GM20431 (cell line): ENCODE measurements around the gene SRGAP3.

ENCODE experiments used
- in situ Hi-C: fragments of 300-500 bp; cut with MseI, MboI; formaldehyde crosslinking; loops from one replicate; pipeline ENCODE4 v1.15.0; 2020; ENCODE audit warnings: low sequenced_read_pairs; ENCODE audit not compliant: unreplicated experiment

SRGAP3 gene

DNA sequence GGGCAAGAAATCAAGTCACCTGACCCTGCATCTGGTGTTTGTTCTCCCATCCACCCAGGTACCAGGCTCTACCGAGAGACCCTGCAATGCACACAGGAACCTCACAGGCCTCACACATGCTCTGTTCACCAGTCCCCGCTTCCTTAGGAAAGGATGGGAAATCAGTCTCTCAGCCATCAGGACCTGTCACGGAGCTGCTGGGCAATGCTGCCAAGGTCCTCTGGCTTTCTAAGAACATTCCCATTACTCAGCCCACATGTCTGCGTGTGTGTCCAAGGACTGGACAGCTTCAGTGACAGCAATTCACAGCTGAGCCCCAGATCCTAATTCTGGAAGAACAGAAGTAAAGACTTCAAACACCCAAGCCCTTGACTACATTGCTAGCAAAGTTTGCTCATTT is 6.5 kb upstream of the SRGAP3 start:
- in situ Hi-C loops, result no loop called here

DNA sequence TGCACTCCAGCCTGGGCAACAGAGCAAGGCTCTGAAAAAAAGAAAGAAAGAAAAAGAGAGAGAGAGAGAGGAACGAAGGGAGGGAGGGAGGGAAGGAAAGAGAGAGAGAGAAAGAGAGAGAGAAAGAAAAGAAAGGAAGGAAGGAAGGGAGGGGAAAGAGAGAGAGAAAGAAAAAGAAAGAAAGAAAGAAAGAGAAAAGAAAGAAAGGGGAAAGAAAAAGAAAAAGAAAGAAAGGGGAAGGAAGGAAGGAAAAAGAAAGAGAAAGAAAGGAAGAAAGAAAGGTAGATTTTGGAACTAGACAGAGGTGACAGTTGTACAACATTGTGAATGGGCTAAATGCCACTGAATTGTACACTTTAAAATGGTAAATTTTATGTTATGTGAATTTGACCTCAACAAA is 5.3 kb upstream of the SRGAP3 start:
- in situ Hi-C loops, result no loop called here

DNA sequence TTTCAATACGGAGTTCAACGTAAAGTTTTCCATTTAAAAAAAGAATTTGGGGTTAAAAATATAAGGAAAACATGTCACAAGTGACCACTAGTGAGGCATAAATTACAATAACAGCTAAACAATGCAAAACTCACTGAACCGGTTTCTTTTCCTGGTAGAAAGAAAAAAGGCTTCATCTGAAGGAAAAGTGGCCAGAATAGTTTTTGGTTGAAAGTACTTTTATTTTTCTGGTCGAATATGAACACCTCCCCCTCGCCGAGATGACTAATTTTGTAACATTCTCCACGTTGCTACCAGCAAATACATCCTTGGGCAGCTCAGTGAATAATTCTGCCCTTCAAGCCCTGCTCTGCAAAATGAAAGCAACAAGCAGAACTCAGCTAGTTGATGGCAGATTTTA is 3.9 kb upstream of the SRGAP3 start:
- in situ Hi-C loops, result no loop called here

DNA sequence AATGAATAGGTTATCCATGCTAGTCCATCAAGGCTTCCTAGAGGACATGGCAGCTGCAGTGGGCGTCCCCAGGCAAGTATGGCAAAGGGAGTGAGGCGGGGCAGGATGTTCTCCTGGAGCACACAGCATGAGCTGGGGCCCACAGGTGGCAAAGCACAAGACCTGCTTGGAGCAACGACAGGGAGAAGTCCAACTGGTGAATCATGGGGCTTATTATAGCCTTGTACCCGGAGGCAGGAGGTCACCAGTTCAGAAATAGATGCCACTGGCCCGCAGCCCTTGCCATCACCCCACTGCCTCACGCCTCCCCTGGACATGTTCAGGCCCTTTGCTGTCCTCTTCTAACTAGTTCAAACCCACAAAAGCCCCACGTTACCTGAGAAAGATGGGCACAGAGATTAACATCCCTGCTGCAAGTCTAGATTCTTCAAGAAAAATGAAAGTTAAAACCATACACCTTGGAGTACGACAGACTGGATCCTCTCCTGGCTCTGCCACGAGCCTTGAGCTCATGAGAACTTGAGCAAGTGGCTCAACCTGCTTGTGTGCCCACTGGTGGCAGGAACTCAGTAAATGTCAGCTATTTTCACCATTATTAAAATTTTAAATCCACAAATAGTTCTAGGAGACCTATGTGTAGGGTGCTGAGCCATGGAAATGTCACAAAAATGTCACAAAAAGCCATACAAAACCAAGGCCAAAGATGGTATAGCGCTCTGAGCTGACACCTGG is 1.8 kb upstream of the SRGAP3 start:
- in situ Hi-C loops, result no loop called here

GRCh38 chr3:9250236-9250635 is 790 bp upstream of the SRGAP3 start:
- in situ Hi-C loops, result no loop called here

GRCh38 chr3:9248522-9249271 is 749 bp downstream of the SRGAP3 start:
- in situ Hi-C loops, result no loop called here

- in situ Hi-C loops, result no loop called here
These were observed 1.4 kb downstream of the SRGAP3 start for GRCh38 chr3:9247941-9248521.

DNA sequence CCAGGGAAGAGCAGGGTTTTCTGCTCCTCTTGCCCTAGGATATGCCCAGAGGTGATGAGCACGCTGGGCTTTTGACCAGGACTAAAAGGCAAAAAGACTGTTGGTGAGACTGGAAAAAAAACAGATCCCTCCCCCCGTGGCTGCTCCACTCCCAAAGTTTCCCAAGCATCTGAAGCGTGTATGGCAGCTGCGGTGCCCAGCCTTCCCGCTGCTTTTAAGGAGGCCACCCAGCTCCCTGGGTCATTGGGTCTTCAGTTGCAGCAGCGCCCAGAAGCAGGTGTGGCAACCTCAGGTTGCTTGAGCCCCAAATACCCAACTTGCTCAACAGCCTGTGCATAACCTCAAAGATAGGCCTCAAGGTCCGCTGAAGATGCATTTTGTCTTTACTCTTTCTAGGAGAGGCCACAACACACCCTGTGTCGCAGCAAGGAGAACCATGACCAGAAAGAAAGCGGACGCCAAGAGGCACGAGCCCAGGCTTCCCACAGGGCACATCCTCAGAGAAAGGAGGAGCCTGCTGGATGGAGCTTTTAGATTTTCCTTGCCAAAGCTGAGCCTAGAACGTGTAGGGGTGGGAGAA is 2.0 kb downstream of the SRGAP3 start:
- in situ Hi-C loops, result no loop called here

GRCh38 chr3:9246189-9246588 is 3.3 kb downstream of the SRGAP3 start:
- in situ Hi-C loops, result no loop called here

GRCh38 chr3:9244495-9245183 is 4.8 kb downstream of the SRGAP3 start:
- in situ Hi-C loops, result no loop called here

DNA sequence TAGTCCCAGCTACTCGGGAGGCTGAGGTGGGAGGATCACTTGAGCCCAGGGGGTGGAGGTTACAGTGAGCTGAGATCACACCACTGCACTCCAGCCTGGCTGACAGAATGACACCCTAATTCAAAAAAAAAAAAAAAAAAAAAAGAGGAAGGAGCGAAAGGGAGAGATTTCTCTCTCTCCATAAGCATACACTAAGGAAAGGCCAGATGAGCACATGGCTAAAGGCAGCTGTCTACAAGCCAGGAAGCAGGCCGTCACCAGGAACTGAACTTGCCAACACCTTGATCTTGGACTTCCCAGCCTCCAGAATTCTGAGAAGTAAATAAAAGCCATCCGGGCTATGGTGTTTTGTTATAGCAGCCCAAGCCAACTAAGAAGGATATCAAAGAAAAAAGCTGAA is 7.5 kb downstream of the SRGAP3 start:
- in situ Hi-C loops, result no loop called here

- in situ Hi-C loops, result no loop called here
These were observed 9.8 kb downstream of the SRGAP3 start for GRCh38 chr3:9239680-9240079.

DNA sequence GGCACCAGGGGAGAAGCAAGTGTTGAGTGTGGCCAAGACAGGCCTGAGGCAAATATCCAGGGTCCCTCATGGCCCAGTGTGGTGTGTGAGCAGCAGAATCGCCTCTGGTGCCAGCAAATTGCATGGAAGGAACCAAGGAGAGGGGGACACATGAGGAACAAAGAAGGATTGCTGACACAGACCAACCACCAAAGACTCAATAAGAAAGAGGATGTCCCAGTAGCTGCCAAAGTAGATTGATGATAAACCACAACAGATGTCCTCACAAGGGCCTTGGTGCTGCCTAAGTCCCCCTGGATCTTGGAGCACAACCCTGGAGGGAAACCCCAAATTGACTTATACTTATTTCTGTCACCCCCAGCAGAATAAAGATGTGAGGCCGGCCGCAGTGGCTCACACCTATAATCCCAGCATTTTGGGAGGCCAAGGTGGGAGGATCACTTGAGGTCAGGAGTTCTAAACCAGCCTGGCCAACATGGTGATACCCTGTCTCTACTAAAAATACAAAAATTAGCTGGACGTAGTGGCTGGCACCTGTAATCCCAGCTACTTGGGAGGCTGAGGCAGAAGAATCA is 10.6 kb downstream of the SRGAP3 start:
- in situ Hi-C loops, result no loop called here

- in situ Hi-C loops, result no loop called here
These were observed 11.2 kb downstream of the SRGAP3 start for GRCh38 chr3:9238276-9238675.

GRCh38 chr3:9233814-9234600 is 15.4 kb downstream of the SRGAP3 start:
- in situ Hi-C loops, result no loop called here

GRCh38 chr3:9233101-9233500 is 16.3 kb downstream of the SRGAP3 start:
- in situ Hi-C loops, result no loop called here

- in situ Hi-C loops, result no loop called here
These were observed 17.5 kb downstream of the SRGAP3 start for GRCh38 chr3:9231937-9232336.

- in situ Hi-C loops, result no loop called here
These were observed 18.0 kb downstream of the SRGAP3 start for GRCh38 chr3:9231471-9231870.

DNA sequence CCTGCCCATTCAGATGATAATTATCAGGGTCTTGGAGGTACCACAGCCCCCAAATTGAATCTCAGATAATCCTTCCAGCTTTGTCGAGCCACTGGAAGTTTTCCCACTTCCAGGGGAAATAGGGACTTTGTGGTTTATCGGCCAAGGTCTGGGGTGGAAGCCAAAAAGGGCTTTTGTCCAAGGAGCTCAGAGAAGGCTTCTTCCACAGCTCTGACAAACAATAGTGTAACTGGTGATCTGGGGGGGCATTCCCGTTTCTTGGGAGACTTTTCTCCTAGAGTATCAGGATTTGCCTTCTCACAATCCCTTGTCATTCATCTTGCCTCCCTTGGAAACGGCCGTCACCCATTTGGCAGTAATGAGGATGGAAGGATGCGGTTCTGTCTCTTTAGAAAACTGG is 18.4 kb downstream of the SRGAP3 start:
- in situ Hi-C loops, result no loop called here
